ENCODE results near the gene TSPAN18. TPM values are rescaled to one million over a fixed set of nuclear protein-coding genes. Genes with fewer than 3 reads are reported as not detected.
A peak's percentile ranks its signal among the peaks of the same experiment; 100 is the strongest.

Gene TSPAN18
- total RNA-seq, 1 experiment from 2014 or later = 31.5 TPM

DNA sequence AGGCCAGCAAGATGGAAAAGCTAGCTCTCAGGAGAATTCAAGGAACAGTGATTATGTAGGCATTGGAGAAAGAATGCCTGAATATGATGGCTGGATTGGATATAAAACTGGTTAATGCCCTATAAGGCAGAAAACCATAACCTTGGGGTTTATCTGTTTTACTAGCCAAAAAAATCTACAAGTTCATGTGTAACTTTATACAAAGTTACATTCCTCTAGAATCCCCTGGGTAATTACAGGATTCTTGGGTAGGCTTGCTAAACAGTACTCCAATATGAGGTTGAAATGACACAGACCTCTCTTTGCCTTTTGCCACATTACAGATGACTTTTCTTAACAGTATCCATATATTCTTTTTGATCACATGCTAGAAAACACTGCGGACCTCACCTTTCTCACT, 26.0 kb downstream of the TSPAN18 start:
- H3K36me3 ChIP-seq = peaks cover 2% of the 10 kb centered on the region; the same call in 1 of the 2 replicates
- no peaks in the 10 kb centered on the region for H3K27me3 ChIP-seq
- H3K4me3 ChIP-seq = no peak overlapping the region

DNA sequence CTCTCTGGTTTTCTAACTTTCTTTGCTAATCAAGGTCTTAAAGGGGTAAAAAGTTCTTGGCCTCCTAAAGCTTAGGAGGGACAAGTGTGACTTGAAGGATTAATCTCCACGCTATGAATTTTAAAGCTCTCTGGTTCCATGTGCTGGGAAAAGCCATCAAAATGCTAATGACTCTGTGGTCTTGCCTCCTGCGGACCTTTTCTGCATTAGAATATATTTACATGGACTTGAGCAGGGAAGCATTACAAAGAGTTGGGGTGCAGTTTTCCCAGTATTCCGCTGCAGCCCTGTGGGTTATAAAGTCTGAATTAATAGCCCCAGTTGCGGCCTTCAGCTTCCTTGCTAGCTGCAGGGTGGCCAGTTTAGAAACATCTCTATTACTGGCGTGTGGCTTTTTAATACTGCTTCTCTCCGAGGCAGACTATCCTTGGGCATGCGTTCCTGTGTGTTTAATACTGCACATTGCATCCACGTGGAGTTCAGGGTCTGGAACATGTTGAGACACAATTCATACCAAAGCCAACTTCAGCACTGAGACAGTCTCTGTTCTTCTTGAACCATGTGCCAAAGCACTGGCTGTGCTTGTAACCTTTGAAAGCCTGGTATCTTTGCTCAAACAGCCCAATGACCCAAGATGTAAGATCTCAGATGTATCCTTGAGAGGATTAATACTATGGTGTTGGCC, 27.3 kb downstream of the TSPAN18 start:
- Histone ChIP-seq H3K4me1 (no peaks in the 10 kb centered on the region), H3K27ac (no peak overlapping the region), H3K36me3 (peaks cover 2% of the 10 kb centered on the region; the same call in 1 of the 2 replicates), H3K27me3 (no peaks in the 10 kb centered on the region), H3K9me3 (replicated peaks) (peaks cover 18% of the 10 kb centered on the region), H3K4me3 (no peak overlapping the region)
- DNase-seq = no peak

More for the DNA sequence above, 26.0 kb downstream of the TSPAN18 start:
- no peak for DNase-seq
- no peak overlapping the region for H3K27ac ChIP-seq
- peaks cover 7% of the 10 kb centered on the region for H3K9me3 ChIP-seq (replicated peaks)
- no peaks in the 10 kb centered on the region for H3K4me1 ChIP-seq

- no peak for DNase-seq
- H3K27ac ChIP-seq = no peak overlapping the region
- no peaks in the 10 kb centered on the region for H3K27me3 ChIP-seq
- H3K4me3 ChIP-seq = no peak overlapping the region
- H3K36me3 ChIP-seq = peaks cover 2% of the 10 kb centered on the region; the same call in 1 of the 2 replicates
- H3K4me1 ChIP-seq = no peaks in the 10 kb centered on the region
- peaks cover 18% of the 10 kb centered on the region for H3K9me3 ChIP-seq (replicated peaks)
Observed at GRCh38 chr11:44754876-44755555, 28.3 kb downstream of the TSPAN18 start.

DNA sequence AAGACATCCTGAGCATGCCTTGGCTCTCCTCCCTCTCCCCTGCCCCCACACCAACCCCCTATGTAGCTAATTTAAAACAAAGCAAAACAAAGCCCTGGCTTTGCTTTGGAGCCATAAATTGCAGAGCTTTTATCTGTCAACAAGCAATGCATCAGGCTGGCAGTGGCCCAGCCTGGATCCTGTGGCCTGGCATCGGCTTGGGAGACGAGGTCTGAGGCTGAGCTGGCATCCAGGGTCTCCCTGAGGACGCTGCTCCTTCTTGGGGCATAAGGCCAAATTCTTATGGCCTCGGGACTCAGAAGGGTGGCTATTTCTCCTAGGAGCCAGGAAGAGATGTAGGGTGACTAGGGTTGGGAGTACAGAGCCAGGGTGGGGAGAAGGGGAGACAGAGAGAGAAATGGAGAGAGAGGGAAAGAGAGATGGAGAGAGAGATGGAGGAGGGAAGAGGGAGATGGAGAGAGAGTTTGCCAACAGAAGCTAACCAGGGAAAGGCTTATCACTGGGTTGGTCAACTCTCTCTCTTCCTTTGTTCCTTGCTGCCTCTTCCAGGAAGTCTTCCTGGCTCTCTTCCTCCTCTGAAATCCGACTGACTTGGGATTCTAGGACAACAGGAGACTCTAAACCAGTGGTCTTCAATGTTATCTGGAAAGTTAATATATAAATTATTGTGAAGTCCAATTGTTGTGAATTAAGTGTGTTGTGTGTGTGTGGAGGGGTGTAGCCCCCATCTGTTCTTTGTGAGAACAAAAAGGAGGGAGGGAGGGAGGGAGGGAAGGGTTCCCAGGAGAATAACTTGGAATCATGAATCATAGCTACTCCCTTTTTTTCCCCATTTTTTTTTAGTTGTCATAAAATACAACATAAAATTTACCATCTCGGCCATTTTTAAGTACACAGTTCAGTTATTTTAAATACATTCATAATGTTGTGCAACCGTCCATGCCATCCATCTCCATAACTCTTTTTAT, 29.1 kb downstream of the TSPAN18 start:
- peaks cover 7% of the 10 kb centered on the region for H3K4me1 ChIP-seq
- no peak for DNase-seq
- peaks cover 2% of the 10 kb centered on the region; the same call in 1 of the 2 replicates for H3K36me3 ChIP-seq
- H3K27me3 ChIP-seq = no peaks in the 10 kb centered on the region
- H3K9me3 ChIP-seq (replicated peaks) = peaks cover 18% of the 10 kb centered on the region
- no peak overlapping the region for H3K27ac ChIP-seq
- no peak overlapping the region for H3K4me3 ChIP-seq

DNA sequence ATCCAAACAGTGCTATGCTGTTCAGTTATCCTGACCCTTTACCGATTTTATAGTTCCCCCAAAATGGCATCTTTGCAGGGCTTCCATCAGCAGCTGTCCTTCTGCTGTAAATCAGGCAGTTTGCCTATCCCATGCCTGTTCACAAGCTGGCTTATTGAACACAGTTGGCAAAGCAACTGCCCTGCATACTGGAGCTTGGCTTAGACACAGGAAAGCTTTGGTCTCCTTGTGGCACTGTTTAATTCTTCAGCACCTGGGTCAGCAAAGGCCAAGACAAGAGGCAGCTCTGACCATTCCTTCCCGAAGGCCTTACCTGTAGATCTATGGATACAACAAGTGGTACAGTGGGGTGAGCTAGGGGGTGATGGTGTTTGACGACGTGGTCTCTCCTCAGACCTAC, 32.2 kb downstream of the TSPAN18 start:
- H3K27me3 ChIP-seq = no peaks in the 10 kb centered on the region
- no peak overlapping the region for H3K4me3 ChIP-seq
- no peak overlapping the region for H3K27ac ChIP-seq
- peaks cover 32% of the 10 kb centered on the region for H3K4me1 ChIP-seq
- no peak for DNase-seq
- peaks cover 2% of the 10 kb centered on the region; the same call in 1 of the 2 replicates for H3K36me3 ChIP-seq
- peaks cover 18% of the 10 kb centered on the region for H3K9me3 ChIP-seq (replicated peaks)

DNA sequence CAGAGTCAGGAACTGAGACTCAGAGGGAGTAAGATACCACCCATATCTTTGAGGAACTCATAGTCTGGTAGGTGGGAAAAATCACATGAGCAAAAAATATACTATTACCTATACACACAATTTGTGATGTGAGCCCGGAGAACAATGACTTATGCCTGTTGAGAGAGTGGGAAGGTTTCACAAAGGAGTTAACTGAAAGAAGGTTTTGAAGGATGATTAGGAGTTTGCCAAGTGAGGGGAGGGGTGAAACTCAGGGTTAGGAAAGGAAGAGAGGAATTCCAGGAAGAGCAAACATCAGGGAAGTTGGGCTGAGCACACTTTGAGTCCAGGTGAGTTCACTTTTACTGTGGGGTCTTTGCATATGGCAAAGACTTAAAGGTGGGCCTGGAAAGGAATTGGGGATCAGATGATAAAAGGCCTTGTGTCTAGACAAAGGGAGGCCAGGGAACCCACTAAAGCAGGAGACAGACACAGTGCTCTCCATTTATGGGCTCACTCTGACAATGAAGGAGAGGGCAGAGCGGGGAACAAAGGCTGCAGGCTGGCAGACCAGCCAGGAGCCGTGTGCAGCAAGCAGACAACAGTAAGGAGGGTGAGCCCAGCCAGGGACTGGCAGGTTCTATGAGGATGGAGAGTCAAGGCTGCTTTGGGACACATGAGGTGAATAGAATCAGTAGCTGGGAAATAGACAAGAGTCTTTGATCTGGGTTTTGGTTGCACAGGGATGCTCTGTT, 33.1 kb downstream of the TSPAN18 start:
- H3K4me3 ChIP-seq = no peak overlapping the region
- peaks cover 4% of the 10 kb centered on the region for H3K36me3 ChIP-seq
- H3K27ac ChIP-seq = no peak overlapping the region
- H3K9me3 ChIP-seq (replicated peaks) = peaks cover 18% of the 10 kb centered on the region
- H3K27me3 ChIP-seq = no peaks in the 10 kb centered on the region
- peaks cover 32% of the 10 kb centered on the region for H3K4me1 ChIP-seq
- DNase-seq = no peak

- no peaks in the 10 kb centered on the region for H3K27me3 ChIP-seq
- no peak overlapping the region; the same call in 1 of the 2 replicates for H3K27ac ChIP-seq
- H3K9me3 ChIP-seq (replicated peaks) = peaks cover 18% of the 10 kb centered on the region
- H3K36me3 ChIP-seq = peaks cover 4% of the 10 kb centered on the region
- DNase-seq = no peak
- H3K4me1 ChIP-seq = peaks cover 37% of the 10 kb centered on the region
- H3K4me3 ChIP-seq = no peak overlapping the region
Observed at GRCh38 chr11:44760477-44760872, 33.7 kb downstream of the TSPAN18 start.

GRCh38 chr11:44760917-44761550, 34.3 kb downstream of the TSPAN18 start:
- peaks cover 18% of the 10 kb centered on the region for H3K9me3 ChIP-seq (replicated peaks)
- peaks cover 41% of the 10 kb centered on the region for H3K4me1 ChIP-seq
- H3K36me3 ChIP-seq = peaks cover 4% of the 10 kb centered on the region
- no peaks in the 10 kb centered on the region for H3K27me3 ChIP-seq
- DNase-seq = peak; percentile 59 to 77
- H3K27ac ChIP-seq = peak overlapping the region; percentile 37
- no peak overlapping the region for H3K4me3 ChIP-seq

- Histone ChIP-seq H3K27me3 (no peaks in the 10 kb centered on the region), H3K9me3 (replicated peaks) (peaks cover 18% of the 10 kb centered on the region), H3K27ac (peak overlapping the region; percentile 37; the same call in 1 of the 2 replicates), H3K4me1 (peaks cover 44% of the 10 kb centered on the region), H3K36me3 (peaks cover 4% of the 10 kb centered on the region), H3K4me3 (no peak overlapping the region)
- DNase-seq = no peak
Observed at GRCh38 chr11:44761551-44761961, 34.8 kb downstream of the TSPAN18 start.

- peaks cover 11% of the 10 kb centered on the region for H3K9me3 ChIP-seq (replicated peaks)
- peak in 1 of 2 experiments; percentile 30 for DNase-seq
- no peak overlapping the region for H3K27ac ChIP-seq
- H3K27me3 ChIP-seq = no peaks in the 10 kb centered on the region
- H3K4me1 ChIP-seq = peaks cover 54% of the 10 kb centered on the region
- peaks cover 10% of the 10 kb centered on the region for H3K36me3 ChIP-seq
- H3K4me3 ChIP-seq = no peak overlapping the region
Observed at GRCh38 chr11:44763121-44763820, 36.5 kb downstream of the TSPAN18 start.

DNA sequence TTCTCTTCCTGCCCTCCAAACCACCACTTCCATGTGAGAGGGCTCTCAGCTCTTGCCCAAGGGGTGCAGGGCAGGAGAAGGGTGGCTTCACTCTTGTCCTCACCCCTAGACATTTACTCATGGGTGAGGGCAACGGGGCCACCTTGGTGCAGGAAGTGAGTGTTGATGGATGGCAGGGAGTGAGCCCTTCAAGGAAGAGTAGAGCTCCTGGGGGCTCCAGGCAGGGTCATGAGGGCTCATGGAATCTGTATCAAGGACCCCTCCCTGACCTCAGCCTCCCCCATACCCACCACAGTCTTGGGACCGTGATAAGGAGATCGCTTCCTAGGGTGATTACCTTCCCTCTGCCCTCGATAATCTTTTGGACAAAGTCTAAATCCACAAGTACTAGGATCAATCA, 37.8 kb downstream of the TSPAN18 start:
- no peak for DNase-seq
- no peak overlapping the region for H3K4me3 ChIP-seq
- peaks cover 6% of the 10 kb centered on the region for H3K9me3 ChIP-seq (replicated peaks)
- H3K4me1 ChIP-seq = peaks cover 54% of the 10 kb centered on the region
- no peak overlapping the region for H3K27ac ChIP-seq
- H3K27me3 ChIP-seq = no peaks in the 10 kb centered on the region
- peaks cover 16% of the 10 kb centered on the region for H3K36me3 ChIP-seq

GRCh38 chr11:44765026-44765595, 38.3 kb downstream of the TSPAN18 start:
- peaks cover 16% of the 10 kb centered on the region for H3K36me3 ChIP-seq
- H3K9me3 ChIP-seq (replicated peaks) = peaks cover 6% of the 10 kb centered on the region
- H3K27ac ChIP-seq = peak overlapping the region; percentile 82; the same call in 1 of the 2 replicates
- no peaks in the 10 kb centered on the region for H3K27me3 ChIP-seq
- no peak for DNase-seq
- H3K4me1 ChIP-seq = peaks cover 54% of the 10 kb centered on the region
- H3K4me3 ChIP-seq = no peak overlapping the region

DNA sequence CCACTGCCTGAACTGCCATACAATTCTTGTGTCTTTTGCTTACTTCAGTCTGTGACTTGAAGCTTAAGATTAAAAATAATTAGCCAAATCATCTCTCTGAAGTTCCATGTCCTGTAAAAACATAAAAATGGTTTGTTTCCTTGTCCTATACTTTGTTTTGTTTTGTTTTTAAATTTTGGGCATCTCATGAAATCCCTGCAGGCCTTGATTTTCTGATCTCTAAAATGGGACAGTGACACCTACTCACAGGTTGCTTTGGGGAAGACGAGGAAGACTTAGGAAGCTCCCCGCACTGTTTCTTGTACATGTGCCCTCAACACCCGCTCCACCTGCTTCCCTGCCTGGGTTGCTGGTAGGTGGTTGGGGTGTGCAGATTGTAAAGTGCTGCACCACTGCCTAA, 38.9 kb downstream of the TSPAN18 start:
- no peak overlapping the region for H3K4me3 ChIP-seq
- H3K4me1 ChIP-seq = peaks cover 49% of the 10 kb centered on the region
- peaks cover 6% of the 10 kb centered on the region for H3K9me3 ChIP-seq (replicated peaks)
- no peaks in the 10 kb centered on the region for H3K27me3 ChIP-seq
- DNase-seq = no peak
- H3K36me3 ChIP-seq = peaks cover 16% of the 10 kb centered on the region
- peak overlapping the region; percentile 82 for H3K27ac ChIP-seq

Data from SJCRH30 (cell line).